BLaER1 (cell line): ENCODE measurements around the gene SIGLEC5.

Experiments used
- H3K27ac ChIP-seq: shearing (Covaris generic); formaldehyde crosslinking; 2 replicates; pipeline ENCODE4 v1.8.1; 2022
- H3K27me3 ChIP-seq: shearing (Covaris generic); formaldehyde crosslinking; 2 replicates; pipeline ENCODE4 v1.8.1; 2022
- H3K36me3 ChIP-seq: shearing (Covaris generic); formaldehyde crosslinking; 2 replicates; pipeline ENCODE4 v1.8.1; 2022
- H3K4me1 ChIP-seq: shearing (Covaris generic); formaldehyde crosslinking; 2 replicates; pipeline ENCODE4 v1.8.1; 2022
- H3K4me2 ChIP-seq: shearing (Covaris generic); formaldehyde crosslinking; 2 replicates; pipeline ENCODE4 v1.8.1; 2022
- H3K4me3 ChIP-seq: shearing (Covaris generic); formaldehyde crosslinking; 2 replicates; pipeline ENCODE4 v1.8.1; 2022
- H3K9ac ChIP-seq: shearing (Covaris generic); formaldehyde crosslinking; 2 replicates; pipeline ENCODE4 v1.8.1; 2022
- H3K9me3 ChIP-seq: shearing (Covaris generic); formaldehyde crosslinking; 2 replicates; pipeline ENCODE4 v1.8.1; 2022
- H4K20me1 ChIP-seq: shearing (Covaris generic); formaldehyde crosslinking; 2 replicates; pipeline ENCODE4 v1.8.1; 2022
- Cebpa-rat ChIP-seq: shearing (Covaris generic); IDR thresholded peaks from 2 replicates; pipeline ENCODE4 v1.8.1; 2022

Gene SIGLEC5

GRCh38 chr19:51602189-51602854 is 27.9 kb downstream of the SIGLEC5 start:
- H3K27me3 ChIP-seq = no peaks in the 10 kb centered on the region
- no peaks in the 10 kb centered on the region for H4K20me1 ChIP-seq
- peaks cover 14% of the 10 kb centered on the region for H3K4me1 ChIP-seq
- H3K9ac ChIP-seq = no peak overlapping the region
- peak overlapping the region; percentile 42 for H3K4me2 ChIP-seq
- TF ChIP-seq Cebpa-rat = no peak
- H3K4me3 ChIP-seq = no peak overlapping the region
- H3K9me3 ChIP-seq = peaks cover 16% of the 10 kb centered on the region
- no peaks in the 10 kb centered on the region for H3K36me3 ChIP-seq
- no peak overlapping the region for H3K27ac ChIP-seq

GRCh38 chr19:51600940-51601580 is 29.1 kb downstream of the SIGLEC5 start:
- Histone ChIP-seq H4K20me1 (no peaks in the 10 kb centered on the region), H3K4me1 (peaks cover 9% of the 10 kb centered on the region), H3K27ac (no peak overlapping the region), H3K9me3 (peaks cover 16% of the 10 kb centered on the region), H3K27me3 (no peaks in the 10 kb centered on the region), H3K4me2 (no peak overlapping the region), H3K4me3 (no peak overlapping the region), H3K36me3 (no peaks in the 10 kb centered on the region), H3K9ac (no peak overlapping the region)
- no peak for TF ChIP-seq Cebpa-rat

GRCh38 chr19:51599084-51599483 is 31.1 kb downstream of the SIGLEC5 start:
- Histone ChIP-seq H3K4me1 (peaks cover 16% of the 10 kb centered on the region), H3K9ac (no peak overlapping the region), H3K36me3 (no peaks in the 10 kb centered on the region), H3K9me3 (peaks cover 16% of the 10 kb centered on the region), H3K4me2 (no peak overlapping the region), H4K20me1 (no peaks in the 10 kb centered on the region), H3K27ac (no peak overlapping the region), H3K4me3 (no peak overlapping the region), H3K27me3 (no peaks in the 10 kb centered on the region)
- no peak for TF ChIP-seq Cebpa-rat

- H3K27ac ChIP-seq = no peak overlapping the region
- no peaks in the 10 kb centered on the region for H4K20me1 ChIP-seq
- H3K4me3 ChIP-seq = no peak overlapping the region
- no peak overlapping the region for H3K9ac ChIP-seq
- no peak overlapping the region for H3K4me2 ChIP-seq
- peaks cover 16% of the 10 kb centered on the region for H3K9me3 ChIP-seq
- no peak for TF ChIP-seq Cebpa-rat
- H3K4me1 ChIP-seq = peaks cover 23% of the 10 kb centered on the region
- H3K36me3 ChIP-seq = no peaks in the 10 kb centered on the region
- no peaks in the 10 kb centered on the region for H3K27me3 ChIP-seq
Measured at GRCh38 chr19:51598159-51598915, 31.9 kb downstream of the SIGLEC5 start.

- Histone ChIP-seq H3K9me3 (peaks cover 11% of the 10 kb centered on the region), H3K4me3 (no peak overlapping the region), H3K36me3 (no peaks in the 10 kb centered on the region), H4K20me1 (no peaks in the 10 kb centered on the region), H3K4me1 (peaks cover 18% of the 10 kb centered on the region), H3K27ac (no peak overlapping the region), H3K9ac (no peak overlapping the region), H3K27me3 (no peaks in the 10 kb centered on the region), H3K4me2 (peak overlapping the region; percentile 95)
- peak; percentile 81 for TF ChIP-seq Cebpa-rat
Measured at GRCh38 chr19:51595190-51596175, 34.7 kb downstream of the SIGLEC5 start.

GRCh38 chr19:51594774-51595109 is 35.5 kb downstream of the SIGLEC5 start:
- H3K4me1 ChIP-seq = peaks cover 18% of the 10 kb centered on the region
- H3K36me3 ChIP-seq = no peaks in the 10 kb centered on the region
- H3K27ac ChIP-seq = peak overlapping the region; percentile 67
- H3K4me3 ChIP-seq = peak overlapping the region; percentile 76
- no peaks in the 10 kb centered on the region for H3K27me3 ChIP-seq
- H3K4me2 ChIP-seq = peak overlapping the region; percentile 95
- peak overlapping the region; percentile 39; the same call in 1 of the 2 replicates for H3K9ac ChIP-seq
- H4K20me1 ChIP-seq = no peaks in the 10 kb centered on the region
- peaks cover 11% of the 10 kb centered on the region for H3K9me3 ChIP-seq
- TF ChIP-seq Cebpa-rat = no peak

GRCh38 chr19:51593969-51594773 is 36.0 kb downstream of the SIGLEC5 start:
- Histone ChIP-seq H3K27ac (peak overlapping the region; percentile 67), H3K4me1 (peaks cover 18% of the 10 kb centered on the region), H3K27me3 (no peaks in the 10 kb centered on the region), H3K4me2 (peak overlapping the region; percentile 95), H4K20me1 (no peaks in the 10 kb centered on the region), H3K9ac (peak overlapping the region; percentile 74), H3K36me3 (no peaks in the 10 kb centered on the region), H3K4me3 (peak overlapping the region; percentile 76), H3K9me3 (peaks cover 9% of the 10 kb centered on the region)
- no peak for TF ChIP-seq Cebpa-rat

GRCh38 chr19:51593138-51593890 is 36.9 kb downstream of the SIGLEC5 start:
- H3K36me3 ChIP-seq = 0 out of 2 replicates have a peak, but pooled peaks cover 2% of the 10 kb centered on the region
- peak overlapping the region; percentile 76 for H3K4me3 ChIP-seq
- H3K4me2 ChIP-seq = peak overlapping the region; percentile 95
- no peak for TF ChIP-seq Cebpa-rat
- H3K27ac ChIP-seq = peak overlapping the region; percentile 50; the same call in 1 of the 2 replicates
- H3K4me1 ChIP-seq = peaks cover 18% of the 10 kb centered on the region
- no peaks in the 10 kb centered on the region for H3K27me3 ChIP-seq
- peaks cover 4% of the 10 kb centered on the region for H3K9me3 ChIP-seq
- peak overlapping the region; percentile 74 for H3K9ac ChIP-seq
- H4K20me1 ChIP-seq = no peaks in the 10 kb centered on the region
